ENCODE measurements around the gene CROCC.

DNA sequence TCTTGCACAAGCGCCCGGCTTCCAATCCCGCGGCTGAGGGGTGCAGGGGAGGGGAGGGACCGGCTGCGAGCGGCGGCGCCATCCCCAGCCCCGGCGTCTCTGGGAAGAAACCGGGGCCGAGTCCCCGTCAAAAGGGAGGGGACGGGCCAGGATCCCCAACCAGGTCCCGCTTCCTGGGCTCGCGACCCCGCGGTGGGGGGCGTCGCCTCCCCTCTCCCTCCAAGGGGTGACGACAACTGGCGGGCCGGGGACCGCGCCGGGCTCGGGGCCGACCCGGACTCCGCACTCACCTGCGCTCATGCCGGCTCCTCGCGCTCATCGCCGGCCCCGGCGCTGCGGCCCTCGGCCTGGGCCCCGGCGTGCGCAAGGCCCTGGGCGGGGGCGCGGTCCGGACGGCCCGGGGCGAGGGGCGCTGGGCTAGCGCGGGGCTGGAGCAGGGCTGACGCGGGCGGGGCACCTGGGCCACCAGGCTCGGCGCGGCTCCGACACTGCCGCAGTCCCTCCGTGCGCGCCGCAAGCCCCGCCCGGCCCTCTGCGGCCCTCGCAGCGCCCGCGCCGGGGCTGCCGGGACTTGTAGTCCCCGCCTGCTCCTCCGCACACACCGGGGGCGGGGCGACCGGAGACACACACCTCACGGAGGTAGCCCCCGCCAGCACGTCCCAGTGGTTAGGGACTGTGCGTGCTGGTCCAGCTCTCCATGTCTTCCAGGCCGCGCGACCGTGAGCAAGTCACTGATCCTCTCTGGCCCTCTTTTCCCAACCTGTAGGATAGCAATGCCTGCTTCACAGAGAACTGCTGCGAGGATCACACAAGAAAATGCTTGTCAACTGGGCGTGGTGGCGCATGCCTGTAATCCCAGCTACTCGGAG, 89.9 kb downstream of the CROCC start, which contains the start of gene ATP13A2:
- no peak for TF ChIP-seq CTCF (IDR thresholded peaks at IDR 0.05)
- TF ChIP-seq POLR2A (IDR thresholded peaks at IDR 0.05): no peak
